ENCODE measurements around the gene SLC12A3. TPM values are rescaled to one million over a fixed set of nuclear protein-coding genes. Genes with fewer than 3 reads are reported as not detected.

Gene SLC12A3
- total RNA-seq, 3 donors from 2014 or later (not counting 1 experiment from before 2014, with no cell fraction given): not detected

GRCh38 chr16:56838622-56839337 is 26.2 kb upstream of the SLC12A3 start:
- peaks cover 54% of the 10 kb centered on the region for H3K36me3 ChIP-seq (ENCODE audit: control insufficient read depth, insufficient read depth, low read length)
- H3K4me1 ChIP-seq (ENCODE audit: control insufficient read depth, insufficient read depth, low read length): no peaks in the 10 kb centered on the region
- no peak overlapping the region for H3K27ac Mint-ChIP-seq
- no peaks in the 10 kb centered on the region for H3K27me3 Mint-ChIP-seq (ENCODE audit: low read depth in 2 of 2)
- H3K4me1 Mint-ChIP-seq: peaks cover 0 to 8% of the 10 kb centered on the region in 2 donors
- no peaks in the 10 kb centered on the region for H3K27me3 ChIP-seq (ENCODE audit: control insufficient read depth, insufficient read depth, low read length)
- no peak overlapping the region for H3K27ac ChIP-seq (ENCODE audit: low read length)
- no peaks in the 10 kb centered on the region for H3K9me3 ChIP-seq (ENCODE audit: control insufficient read depth, insufficient read depth, low read length)
- 96% methylated on average over 7 of the region's 9 CpGs for WGBS (ENCODE audit: insufficient coverage)
- no peak overlapping the region for H3K4me3 Mint-ChIP-seq
- H3K4me3 ChIP-seq (ENCODE audit: low read length): no peak overlapping the region
- DNase-seq (no peak), ATAC-seq (no peak)
- TF ChIP-seq, protein P1, sequence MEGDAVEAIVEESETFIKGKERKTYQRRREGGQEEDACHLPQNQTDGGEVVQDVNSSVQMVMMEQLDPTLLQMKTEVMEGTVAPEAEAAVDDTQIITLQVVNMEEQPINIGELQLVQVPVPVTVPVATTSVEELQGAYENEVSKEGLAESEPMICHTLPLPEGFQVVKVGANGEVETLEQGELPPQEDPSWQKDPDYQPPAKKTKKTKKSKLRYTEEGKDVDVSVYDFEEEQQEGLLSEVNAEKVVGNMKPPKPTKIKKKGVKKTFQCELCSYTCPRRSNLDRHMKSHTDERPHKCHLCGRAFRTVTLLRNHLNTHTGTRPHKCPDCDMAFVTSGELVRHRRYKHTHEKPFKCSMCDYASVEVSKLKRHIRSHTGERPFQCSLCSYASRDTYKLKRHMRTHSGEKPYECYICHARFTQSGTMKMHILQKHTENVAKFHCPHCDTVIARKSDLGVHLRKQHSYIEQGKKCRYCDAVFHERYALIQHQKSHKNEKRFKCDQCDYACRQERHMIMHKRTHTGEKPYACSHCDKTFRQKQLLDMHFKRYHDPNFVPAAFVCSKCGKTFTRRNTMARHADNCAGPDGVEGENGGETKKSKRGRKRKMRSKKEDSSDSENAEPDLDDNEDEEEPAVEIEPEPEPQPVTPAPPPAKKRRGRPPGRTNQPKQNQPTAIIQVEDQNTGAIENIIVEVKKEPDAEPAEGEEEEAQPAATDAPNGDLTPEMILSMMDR (IDR thresholded peaks at IDR 0.05): no peak
- peaks cover 8% of the 10 kb centered on the region for H3K36me3 Mint-ChIP-seq
- no peaks in the 10 kb centered on the region for H3K9me3 Mint-ChIP-seq
- intact Hi-C loops (cut with micrococcal nuclease): no loop called here

DNA sequence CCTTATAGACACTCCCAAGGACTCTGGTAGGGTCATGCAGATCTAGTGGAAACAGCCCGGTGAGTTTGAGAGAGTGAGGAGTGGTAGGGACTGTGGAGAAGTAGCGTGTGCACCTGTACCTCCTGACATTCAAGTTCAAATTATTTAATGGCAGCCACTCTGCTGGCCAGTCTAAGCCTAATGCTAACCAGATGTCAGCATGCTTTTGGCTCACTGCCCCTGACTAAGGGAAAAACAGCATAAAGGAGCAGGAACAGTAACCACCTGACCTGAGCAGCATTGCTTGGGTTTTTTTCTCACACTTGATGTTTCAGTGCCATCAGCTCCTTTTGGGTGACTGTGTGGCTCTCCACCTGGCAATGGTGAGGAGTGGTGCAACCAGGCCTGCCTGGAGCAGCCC is 23.8 kb upstream of the SLC12A3 start:
- no peak for DNase-seq
- Histone ChIP-seq H3K27ac (ENCODE audit: low read length) (no peak overlapping the region), H3K27me3 (ENCODE audit: control insufficient read depth, insufficient read depth, low read length) (no peaks in the 10 kb centered on the region), H3K9me3 (ENCODE audit: control insufficient read depth, insufficient read depth, low read length) (no peaks in the 10 kb centered on the region), H3K4me1 (ENCODE audit: control insufficient read depth, insufficient read depth, low read length) (no peaks in the 10 kb centered on the region), H3K36me3 (ENCODE audit: control insufficient read depth, insufficient read depth, low read length) (peaks cover 50% of the 10 kb centered on the region), H3K4me3 (ENCODE audit: low read length) (no peak overlapping the region)
- Mint-ChIP-seq H3K36me3 (peaks cover 8% of the 10 kb centered on the region), H3K9me3 (no peaks in the 10 kb centered on the region), H3K4me3 (no peak overlapping the region), H3K4me1 (peaks cover 0 to 6% of the 10 kb centered on the region in 2 donors), H3K27me3 (ENCODE audit: low read depth in 2 of 2) (no peaks in the 10 kb centered on the region), H3K27ac (no peak overlapping the region)
- intact Hi-C loops (cut with micrococcal nuclease): no loop called here
- ATAC-seq: no peak
- 95% methylated on average over 2 of the region's 2 CpGs for WGBS (ENCODE audit: insufficient coverage)
- TF ChIP-seq, protein P1 (IDR thresholded peaks at IDR 0.05): no peak

DNA sequence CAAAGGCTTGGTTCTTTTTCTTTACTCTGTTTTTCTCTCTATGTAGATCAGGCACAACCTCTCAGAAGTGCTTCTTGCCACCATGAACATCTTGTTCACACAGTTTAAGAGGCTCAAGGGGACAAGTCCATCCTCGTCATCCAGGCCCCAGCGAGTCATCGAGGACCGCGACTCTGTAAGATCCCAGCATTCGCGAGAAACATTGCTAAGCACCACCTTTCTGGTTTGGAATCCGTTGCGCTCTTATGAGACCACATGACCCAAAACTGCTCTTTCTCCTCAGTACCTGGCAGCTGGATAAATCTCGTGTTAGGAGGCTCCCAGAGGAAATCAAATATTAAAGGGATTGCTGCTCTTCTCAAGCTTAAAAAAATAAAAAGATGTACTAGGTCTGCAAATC is 23.3 kb upstream of the SLC12A3 start:
- H3K4me3 ChIP-seq (ENCODE audit: low read length): no peak overlapping the region
- DNase-seq (no peak), ATAC-seq (no peak)
- Mint-ChIP-seq H3K27ac (no peak overlapping the region), H3K36me3 (peaks cover 8% of the 10 kb centered on the region), H3K4me3 (no peak overlapping the region), H3K27me3 (ENCODE audit: low read depth in 2 of 2) (no peaks in the 10 kb centered on the region), H3K4me1 (peaks cover under 1 to 2% of the 10 kb centered on the region in 2 donors), H3K9me3 (no peaks in the 10 kb centered on the region)
- TF ChIP-seq, protein P1 (IDR thresholded peaks at IDR 0.05): no peak
- 96% methylated on average over 10 of the region's 10 CpGs for WGBS (ENCODE audit: insufficient coverage)
- H3K36me3 ChIP-seq (ENCODE audit: control insufficient read depth, insufficient read depth, low read length): peaks cover 50% of the 10 kb centered on the region
- H3K27me3 ChIP-seq (ENCODE audit: control insufficient read depth, insufficient read depth, low read length): no peaks in the 10 kb centered on the region
- no peaks in the 10 kb centered on the region for H3K9me3 ChIP-seq (ENCODE audit: control insufficient read depth, insufficient read depth, low read length)
- H3K4me1 ChIP-seq (ENCODE audit: control insufficient read depth, insufficient read depth, low read length): no peaks in the 10 kb centered on the region
- H3K27ac ChIP-seq (ENCODE audit: low read length): no peak overlapping the region
- intact Hi-C loops (cut with micrococcal nuclease): no loop called here

GRCh38 chr16:56842133-56842532 is 22.9 kb upstream of the SLC12A3 start:
- DNase-seq: no peak
- Mint-ChIP-seq H3K9me3 (no peaks in the 10 kb centered on the region), H3K36me3 (peaks cover 8% of the 10 kb centered on the region), H3K4me1 (peaks cover 0 to 5% of the 10 kb centered on the region in 2 donors), H3K27me3 (ENCODE audit: low read depth in 2 of 2) (no peaks in the 10 kb centered on the region), H3K4me3 (no peak overlapping the region), H3K27ac (no peak overlapping the region)
- H3K4me3 ChIP-seq (ENCODE audit: low read length): no peak overlapping the region
- peaks cover 50% of the 10 kb centered on the region for H3K36me3 ChIP-seq (ENCODE audit: control insufficient read depth, insufficient read depth, low read length)
- H3K4me1 ChIP-seq (ENCODE audit: control insufficient read depth, insufficient read depth, low read length): no peaks in the 10 kb centered on the region
- TF ChIP-seq, protein P1 (IDR thresholded peaks at IDR 0.05): no peak
- no peak for ATAC-seq
- H3K27me3 ChIP-seq (ENCODE audit: control insufficient read depth, insufficient read depth, low read length): no peaks in the 10 kb centered on the region
- no peak overlapping the region for H3K27ac ChIP-seq (ENCODE audit: low read length)
- H3K9me3 ChIP-seq (ENCODE audit: control insufficient read depth, insufficient read depth, low read length): no peaks in the 10 kb centered on the region
- intact Hi-C loops (cut with micrococcal nuclease): no loop called here

All from natural killer cell (primary cell).